ENCODE data around the gene CCDC82. TPM values are rescaled to one million over a fixed set of nuclear protein-coding genes. Genes with fewer than 3 reads are reported as not detected.

CCDC82 gene
- total RNA-seq, 1 experiment from 2014 or later: 20.1 TPM

DNA sequence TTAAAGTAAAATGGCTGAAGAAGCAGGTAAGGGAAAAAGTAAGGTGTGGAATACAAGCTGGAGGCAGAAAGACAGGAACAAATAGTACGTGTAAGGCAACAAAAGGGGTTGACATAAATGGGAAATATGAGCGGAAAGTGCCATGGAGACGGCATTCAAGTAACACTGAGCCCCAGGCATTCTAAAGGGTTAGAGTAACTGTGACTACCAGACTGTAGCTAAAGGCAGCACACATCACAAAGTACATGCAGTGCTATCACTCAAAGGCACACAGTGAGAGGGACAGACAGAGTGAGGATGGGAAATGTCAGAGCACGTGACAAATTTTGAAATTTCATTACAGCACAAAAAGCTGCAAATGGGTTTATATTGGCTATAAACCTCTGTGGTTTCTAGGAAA is 32.9 kb downstream of the CCDC82 start:
- no TSS peak for BruUV-seq (replicated peaks)
- intact Hi-C loops (cut with micrococcal nuclease; ENCODE audit: unreplicated experiment): no loop called here

DNA sequence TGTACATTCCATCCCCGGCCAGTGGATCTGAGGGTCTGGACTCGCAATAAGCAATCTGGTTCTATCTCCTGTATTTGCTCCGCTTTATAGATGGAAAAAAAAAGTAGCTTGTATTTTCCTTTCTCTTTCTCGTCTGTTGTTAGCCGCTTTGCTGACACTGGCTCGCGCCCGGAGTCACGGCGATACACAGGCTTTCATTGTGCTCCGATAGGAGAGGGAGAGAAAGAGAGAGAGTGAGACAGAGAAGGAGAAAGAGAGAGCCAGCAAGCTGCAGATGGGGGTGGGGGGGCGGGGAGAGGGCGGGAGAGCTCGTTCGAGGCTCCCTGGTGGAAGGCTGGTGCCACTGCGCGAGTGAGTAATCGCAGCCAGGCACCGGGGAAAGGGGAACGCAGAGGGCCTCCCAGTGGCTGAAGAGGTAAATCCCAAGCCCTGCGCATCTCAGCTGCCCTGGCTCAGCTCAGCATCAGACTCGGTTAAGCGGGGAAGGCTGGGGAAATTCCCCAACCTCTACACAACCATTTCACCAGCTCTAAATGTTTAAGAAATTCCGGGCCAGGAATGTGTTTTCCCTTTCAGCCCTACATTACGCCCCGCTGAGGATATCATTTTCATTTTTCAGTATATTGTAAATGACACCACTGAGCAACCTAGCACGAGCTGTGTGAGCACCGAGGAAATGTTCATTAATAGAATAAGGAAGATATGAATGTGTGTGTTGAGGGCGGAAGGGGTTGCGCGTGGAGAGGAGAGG is 46.6 kb downstream of the CCDC82 start, which contains the start of gene MAML2:
TSS of gene MAML2 (minus strand) at position 235 of the 751 bp plus-strand sequence. CDS start 1,300 bp downstream, outside the sequence.
- CTCF ChIA-PET: interaction anchor here (0.6 to 2.8 kb wide), 25 partner anchors 14 to 507 kb away, joined by 3 to 28 read pairs (median 4); partner anchors contain the start of genes CCDC82 and JRKL
- peak; percentile 87 for DNase-seq
- H3K4me3 Mint-ChIP-seq (ENCODE audit: low read depth, unreplicated experiment): peak within 1 kb of the TSS; percentile 95
- no peaks in the 10 kb centered on the region for H3K27me3 Mint-ChIP-seq (ENCODE audit: unreplicated experiment)
- H3K36me3 Mint-ChIP-seq (ENCODE audit: insufficient read depth, unreplicated experiment): peaks cover 49% of the 10 kb centered on the region
- H3K4me1 Mint-ChIP-seq (ENCODE audit: low read depth, unreplicated experiment): peaks cover 19% of the 10 kb centered on the region
- no peaks in the 10 kb centered on the region for H3K9me3 Mint-ChIP-seq (ENCODE audit: low read depth, unreplicated experiment)
- TF ChIP-seq, protein P1, sequence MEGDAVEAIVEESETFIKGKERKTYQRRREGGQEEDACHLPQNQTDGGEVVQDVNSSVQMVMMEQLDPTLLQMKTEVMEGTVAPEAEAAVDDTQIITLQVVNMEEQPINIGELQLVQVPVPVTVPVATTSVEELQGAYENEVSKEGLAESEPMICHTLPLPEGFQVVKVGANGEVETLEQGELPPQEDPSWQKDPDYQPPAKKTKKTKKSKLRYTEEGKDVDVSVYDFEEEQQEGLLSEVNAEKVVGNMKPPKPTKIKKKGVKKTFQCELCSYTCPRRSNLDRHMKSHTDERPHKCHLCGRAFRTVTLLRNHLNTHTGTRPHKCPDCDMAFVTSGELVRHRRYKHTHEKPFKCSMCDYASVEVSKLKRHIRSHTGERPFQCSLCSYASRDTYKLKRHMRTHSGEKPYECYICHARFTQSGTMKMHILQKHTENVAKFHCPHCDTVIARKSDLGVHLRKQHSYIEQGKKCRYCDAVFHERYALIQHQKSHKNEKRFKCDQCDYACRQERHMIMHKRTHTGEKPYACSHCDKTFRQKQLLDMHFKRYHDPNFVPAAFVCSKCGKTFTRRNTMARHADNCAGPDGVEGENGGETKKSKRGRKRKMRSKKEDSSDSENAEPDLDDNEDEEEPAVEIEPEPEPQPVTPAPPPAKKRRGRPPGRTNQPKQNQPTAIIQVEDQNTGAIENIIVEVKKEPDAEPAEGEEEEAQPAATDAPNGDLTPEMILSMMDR (IDR thresholded peaks at IDR 0.05; ENCODE audit: unreplicated experiment): peak; percentile 80
- intact Hi-C loops (cut with micrococcal nuclease; ENCODE audit: unreplicated experiment): loop anchor here (2.0 to 5.0 kb wide), 8 partner anchors 28 to 506 kb away; no protein-coding TSS in a partner anchor
- H3K27ac Mint-ChIP-seq (ENCODE audit: unreplicated experiment): peak within 1 kb of the TSS; percentile 97
- no TSS peak for BruUV-seq (replicated peaks)

More for the DNA sequence above, 32.9 kb downstream of the CCDC82 start:
- H3K4me1 Mint-ChIP-seq (ENCODE audit: low read depth, unreplicated experiment): no peaks in the 10 kb centered on the region
- no peak overlapping the region for H3K27ac Mint-ChIP-seq (ENCODE audit: unreplicated experiment)
- peaks cover 8% of the 10 kb centered on the region for H3K36me3 Mint-ChIP-seq (ENCODE audit: insufficient read depth, unreplicated experiment)
- no peak overlapping the region for H3K4me3 Mint-ChIP-seq (ENCODE audit: low read depth, unreplicated experiment)
- TF ChIP-seq, protein P1 (IDR thresholded peaks at IDR 0.05; ENCODE audit: unreplicated experiment): no peak
- no peaks in the 10 kb centered on the region for H3K9me3 Mint-ChIP-seq (ENCODE audit: low read depth, unreplicated experiment)
- H3K27me3 Mint-ChIP-seq (ENCODE audit: unreplicated experiment): no peaks in the 10 kb centered on the region
- no peak for DNase-seq
- CTCF ChIA-PET: interaction anchor here (0.9 kb wide), 1 partner anchor 14 kb away, joined by 3 read pairs; the partner anchor contains the start of gene MAML2

DNA sequence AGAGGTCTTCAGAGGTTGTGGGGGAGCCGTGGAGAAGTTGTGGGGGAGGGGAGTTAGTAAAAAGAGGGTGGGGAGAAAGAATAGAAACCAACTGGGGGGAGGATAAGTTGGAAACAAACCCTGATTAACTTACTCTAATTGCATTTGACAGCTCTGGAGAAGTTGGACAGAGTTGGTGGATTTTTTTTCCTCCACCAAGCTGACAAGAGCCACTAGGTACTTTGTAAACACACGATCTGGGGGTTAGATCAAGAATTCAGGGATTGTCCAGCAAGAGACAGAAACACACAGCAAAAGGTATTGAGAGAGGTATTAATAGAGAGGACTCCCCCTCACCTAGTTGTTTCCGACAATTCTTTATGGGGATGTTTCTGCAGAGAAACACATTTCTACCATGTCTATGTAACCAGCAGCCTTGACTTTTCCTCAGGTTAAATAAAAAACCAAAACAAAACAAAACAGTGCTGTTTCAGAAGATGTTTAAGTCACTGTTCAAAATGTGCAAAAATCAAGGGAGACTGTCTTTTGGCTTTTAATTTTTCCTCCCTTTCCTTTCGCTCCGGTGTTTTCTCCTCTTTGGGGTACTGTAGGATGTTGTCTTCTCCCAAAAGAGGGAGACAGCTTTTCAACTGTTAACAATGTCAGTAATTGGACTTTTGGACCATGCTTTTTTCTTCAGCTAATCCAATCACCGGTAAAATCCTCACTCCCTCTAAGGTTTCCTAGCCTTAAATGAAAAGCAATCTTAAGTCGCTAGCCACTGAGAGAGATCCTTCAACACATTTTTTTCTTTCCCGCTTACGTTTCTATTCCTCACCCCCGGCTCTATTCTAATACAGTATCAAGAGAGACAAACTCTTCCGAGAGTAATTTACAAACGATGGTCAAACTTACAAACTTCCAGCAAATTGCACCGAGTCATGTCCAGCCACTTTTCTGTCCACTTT is 47.4 kb downstream of the CCDC82 start:
- peaks cover 49% of the 10 kb centered on the region for H3K36me3 Mint-ChIP-seq (ENCODE audit: insufficient read depth, unreplicated experiment)
- intact Hi-C loops (cut with micrococcal nuclease; ENCODE audit: unreplicated experiment): loop anchor here (2.0 to 5.0 kb wide), 8 partner anchors 27 to 505 kb away; no protein-coding TSS in a partner anchor
- H3K4me3 Mint-ChIP-seq (ENCODE audit: low read depth, unreplicated experiment): peak overlapping the region; percentile 95
- peak overlapping the region; percentile 97 for H3K27ac Mint-ChIP-seq (ENCODE audit: unreplicated experiment)
- CTCF ChIA-PET: interaction anchor here (0.6 to 2.8 kb wide), 28 partner anchors 15 to 506 kb away, joined by 3 to 28 read pairs (median 5); partner anchors contain the start of genes CCDC82 and JRKL
- no peak for DNase-seq
- no peaks in the 10 kb centered on the region for H3K9me3 Mint-ChIP-seq (ENCODE audit: low read depth, unreplicated experiment)
- no peaks in the 10 kb centered on the region for H3K27me3 Mint-ChIP-seq (ENCODE audit: unreplicated experiment)
- TSS peak; percentile 75 for BruUV-seq (replicated peaks)
- TF ChIP-seq, protein P1 (IDR thresholded peaks at IDR 0.05; ENCODE audit: unreplicated experiment): no peak
- H3K4me1 Mint-ChIP-seq (ENCODE audit: low read depth, unreplicated experiment): peaks cover 28% of the 10 kb centered on the region

All from Calu3 (cell line).